Measurements from ENCODE around the gene SIGLECL1. TPM values are rescaled to one million over a fixed set of nuclear protein-coding genes. Genes with fewer than 3 reads are reported as not detected.

SIGLECL1 gene
- total RNA-seq, 1 donor from 2014 or later, result not detected

- TF ChIP-seq CTCF (IDR thresholded peaks at IDR 0.05; ENCODE audit: borderline replicate concordance), result no peak
- Histone ChIP-seq H3K27me3 (ENCODE audit: low read depth) (peaks cover 74% of the 10 kb centered on the region), H3K9me3 (replicated peaks) (peaks cover 46% of the 10 kb centered on the region), H3K27ac (replicated peaks) (no peak overlapping the region), H3K4me3 (no peak overlapping the region), H3K4me1 (no peaks in the 10 kb centered on the region), H3K36me3 (no peaks in the 10 kb centered on the region)
- DNase-seq, result no peak
- intact Hi-C loops (cut with micrococcal nuclease), result no loop called here
These were observed 50.4 kb downstream of the SIGLECL1 start for GRCh38 chr19:51301266-51301665.

- no peak for TF ChIP-seq CTCF (IDR thresholded peaks at IDR 0.05; ENCODE audit: borderline replicate concordance)
- DNase-seq, result no peak
- peaks cover 54% of the 10 kb centered on the region for H3K9me3 ChIP-seq (replicated peaks)
These were observed 54.6 kb downstream of the SIGLECL1 start for GRCh38 chr19:51305479-51305878.

GRCh38 chr19:51311351-51312257, 60.7 kb downstream of the SIGLECL1 start, which contains the start of gene IGLON5:
TSS of gene IGLON5 (plus strand) at chr19:51311644. CDS start at chr19:51311848, 204 bp downstream.
- no peak within 1 kb of the TSS for H3K4me3 ChIP-seq
- H3K27me3 ChIP-seq (ENCODE audit: low read depth), result peaks cover 91% of the 10 kb centered on the region
- H3K4me1 ChIP-seq, result no peaks in the 10 kb centered on the region
- intact Hi-C loops (cut with micrococcal nuclease), result no loop called here
- no peak for DNase-seq
- no peaks in the 10 kb centered on the region for H3K36me3 ChIP-seq
- no peak within 1 kb of the TSS for H3K27ac ChIP-seq (replicated peaks)
- H3K9me3 ChIP-seq (replicated peaks), result peaks cover 15% of the 10 kb centered on the region
- TF ChIP-seq CTCF (IDR thresholded peaks at IDR 0.05; ENCODE audit: borderline replicate concordance), result no peak

More at GRCh38 chr19:51305479-51305878, 54.6 kb downstream of the SIGLECL1 start:
- peaks cover 72% of the 10 kb centered on the region for H3K27me3 ChIP-seq (ENCODE audit: low read depth)
- intact Hi-C loops (cut with micrococcal nuclease), result no loop called here
- no peak overlapping the region for H3K27ac ChIP-seq (replicated peaks)
- no peaks in the 10 kb centered on the region for H3K36me3 ChIP-seq
- no peak overlapping the region for H3K4me3 ChIP-seq
- H3K4me1 ChIP-seq, result no peaks in the 10 kb centered on the region

- Histone ChIP-seq H3K27me3 (ENCODE audit: low read depth) (peaks cover 86% of the 10 kb centered on the region), H3K27ac (replicated peaks) (no peak overlapping the region), H3K4me1 (no peaks in the 10 kb centered on the region), H3K4me3 (no peak overlapping the region), H3K9me3 (replicated peaks) (no peaks in the 10 kb centered on the region), H3K36me3 (no peaks in the 10 kb centered on the region)
- intact Hi-C loops (cut with micrococcal nuclease), result no loop called here
- TF ChIP-seq CTCF (IDR thresholded peaks at IDR 0.05; ENCODE audit: borderline replicate concordance), result no peak
- no peak for DNase-seq
These were observed 65.8 kb downstream of the SIGLECL1 start for GRCh38 chr19:51316688-51317087.

GRCh38 chr19:51317376-51317775, 66.5 kb downstream of the SIGLECL1 start:
- Histone ChIP-seq H3K36me3 (no peaks in the 10 kb centered on the region), H3K4me3 (no peak overlapping the region), H3K9me3 (replicated peaks) (no peaks in the 10 kb centered on the region), H3K27me3 (ENCODE audit: low read depth) (peaks cover 79% of the 10 kb centered on the region), H3K27ac (replicated peaks) (no peak overlapping the region), H3K4me1 (no peaks in the 10 kb centered on the region)
- no peak for TF ChIP-seq CTCF (IDR thresholded peaks at IDR 0.05; ENCODE audit: borderline replicate concordance)
- DNase-seq, result no peak
- intact Hi-C loops (cut with micrococcal nuclease), result no loop called here

Measured in left ventricle myocardium inferior (tissue), 1 donor.